ENCODE results near the gene TGFBR3. TPM values are rescaled to one million over a fixed set of nuclear protein-coding genes. Genes with fewer than 3 reads are reported as not detected.

TGFBR3 gene
- total and polyA plus RNA-seq, 2 of the 8 experiments (the other 6 are each of a cell fraction or from before 2014, with no cell fraction given), result 2.0 to 6.1 TPM

DNA sequence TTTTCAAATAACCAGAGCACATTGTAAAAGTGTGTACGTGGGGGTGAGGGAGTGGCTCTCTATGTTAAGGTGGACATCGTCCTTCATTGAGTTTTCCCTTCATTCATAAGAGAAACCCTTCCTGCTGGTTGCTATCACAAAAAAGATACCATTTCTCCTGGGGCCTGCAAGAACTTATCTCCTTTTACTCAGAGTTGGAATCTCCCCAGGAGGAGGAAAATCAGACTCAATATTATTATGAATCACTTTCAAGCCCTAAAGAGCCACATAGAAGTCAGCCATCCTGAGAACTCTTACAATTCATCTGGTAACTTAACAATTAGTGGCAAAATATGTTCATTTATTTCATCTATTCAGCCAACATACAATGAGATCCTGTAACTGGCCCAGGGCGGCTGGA is 27.1 kb upstream of the TGFBR3 start:
- Histone ChIP-seq H4K20me1 (replicated peaks in 1 of 2; ENCODE audit: control insufficient read depth in 1 of 2, insufficient read depth in 2 of 2, low read length in 2 of 2) (no peaks in the 10 kb centered on the region), H3K9me3 (ENCODE audit: insufficient read depth in 2 of 2, low read depth in 1 of 2, low read length in 1 of 2) (no peaks in the 10 kb centered on the region), H3K23me2 (ENCODE audit: low read depth, low read length) (no peaks in the 10 kb centered on the region), H3K4me3 (ENCODE audit: extremely low read depth in 1 of 4, insufficient read depth in 2 of 4, low read depth in 3 of 4, low read length in 4 of 4) (no peak overlapping the region), H2BK5ac (ENCODE audit: low read depth, low read length) (no peak overlapping the region), H2AK5ac (ENCODE audit: low read depth, low read length) (no peak overlapping the region), H3K27ac (ENCODE audit: low read depth, low read length) (no peak overlapping the region), H4K91ac (replicated peaks; ENCODE audit: insufficient read length, low read length) (no peak overlapping the region), H3K36me3 (ENCODE audit: control insufficient read depth in 2 of 4, insufficient read depth in 4 of 4, low read length in 3 of 4) (no peaks in the 10 kb centered on the region), H3K56ac (replicated peaks; ENCODE audit: insufficient read length, low read depth, low read length) (no peak overlapping the region), H2BK20ac (ENCODE audit: low read length) (no peak overlapping the region), H3K27me3 (replicated peaks in 1 of 4; ENCODE audit: control insufficient read depth in 3 of 4, extremely low read depth in 1 of 4, insufficient read depth in 3 of 4, low read length in 3 of 4) (no peaks in the 10 kb centered on the region), H4K8ac (ENCODE audit: extremely low read depth, insufficient read depth, low read length) (no peak overlapping the region), H3K23ac (ENCODE audit: insufficient read length) (no peak overlapping the region), H3K9ac (replicated peaks in 1 of 4; ENCODE audit: extremely low read depth in 1 of 4, low read depth in 3 of 4, low read length in 3 of 4) (no peak overlapping the region), H3K79me2 (ENCODE audit: control insufficient read depth in 1 of 2, insufficient read depth in 2 of 2, low read length in 2 of 2) (no peaks in the 10 kb centered on the region), H3K14ac (ENCODE audit: insufficient read length) (no peak overlapping the region), H3K18ac (ENCODE audit: extremely low read depth, low read length) (no peak overlapping the region), H2AFZ (ENCODE audit: low read length) (no peak overlapping the region), H2BK120ac (replicated peaks; ENCODE audit: low read depth, low read length) (no peak overlapping the region), H2BK15ac (ENCODE audit: low read length) (no peak overlapping the region), H3K4ac (replicated peaks; ENCODE audit: insufficient read length, low read depth, low read length) (no peak overlapping the region), H2BK12ac (ENCODE audit: low read depth, low read length) (no peak overlapping the region), H3K4me2 (ENCODE audit: insufficient read depth in 1 of 2, low read depth in 2 of 2, low read length in 2 of 2) (no peak overlapping the region), H4K5ac (ENCODE audit: insufficient read length, low read depth, low read length) (no peak overlapping the region), H3K4me1 (replicated peaks in 1 of 4; ENCODE audit: control insufficient read depth in 3 of 4, insufficient read depth in 4 of 4, low read length in 3 of 4) (peaks cover 0 to 4% (median 0%) of the 10 kb centered on the region in 4 experiments; a peak in 3 of 7 replicates), H3K79me1 (ENCODE audit: low read depth, low read length) (no peaks in the 10 kb centered on the region)
- DNase-seq (ENCODE audit: low read depth in 1 of 2, low spot score in 2 of 2) (no peak), FAIRE-seq (no peak)
- TF ChIP-seq MAX (IDR thresholded peaks at IDR 0.05), result no peak
- 90% methylated on average over 3 of the region's 3 CpGs; no CpG with 5 or more reads in 1 of the 2 experiments for WGBS, 2 experiments (ENCODE audit: extremely low coverage in 1 of 2, insufficient coverage in 1 of 2, insufficient read length in 1 of 2, insufficient replicate concordance in 2 of 2, low coverage in 1 of 2, low lambda C conversion rate in 2 of 2, missing lambda C conversion rate in 1 of 2)
- ChIA-PET CTCF (ENCODE audit: partially characterized antibody) (interaction anchor here (1.0 kb wide), 1 partner anchor 14 kb away, joined by 3 read pairs; no protein-coding TSS in a partner anchor), POLR2A (ENCODE audit: partially characterized antibody) (no interaction called here)

Data from H1 (cell line).